Prostate gland (tissue), 2 donors: ENCODE measurements around the gene ACE2. TPM values are rescaled to one million over a fixed set of nuclear protein-coding genes. Genes with fewer than 3 reads are reported as not detected.

ENCODE experiments used
- DNase-seq: peaks from one replicate; pipeline ENCODE4 v3.0.0-alpha.2; 2019; ENCODE audit warnings: low spot score
- H3K27ac ChIP-seq, 2 donors: fragments of 200-600 bp; sonication (generic); 2 replicates each; pipeline ENCODE4 v1.5.1; 2017 to 2019
- H3K27me3 ChIP-seq: fragments of 200-600 bp; sonication (generic); replicated peaks from 2 replicates; pipeline ENCODE4 v1.5.1; 2019; ENCODE audit not compliant: insufficient read depth
- H3K36me3 ChIP-seq, 2 donors: fragments of 200-600 bp; sonication (generic); 1 replicate in 1 of 2; 2 replicates in 1 of 2; pipeline versions ENCODE4 v1.5.1 to v1.8.1; 2017 to 2019
- H3K4me1 ChIP-seq: fragments of 200-600 bp; sonication (generic); replicated peaks from 2 replicates; pipeline ENCODE4 v1.5.1; 2019
- H3K4me3 ChIP-seq, 2 donors: fragments of 200-600 bp; sonication (generic); 2 replicates each; pipeline ENCODE4 v1.5.1; 2017 to 2019
- H3K9me3 ChIP-seq: fragments of 200-600 bp; sonication (generic); 2 replicates; pipeline ENCODE4 v1.5.1; 2017
- CTCF ChIP-seq, 4 experiments: fragments of 200-600 bp in 2 of 4; fragments of 450-650 bp in 2 of 4; sonication (generic) in 2 of 4; IDR thresholded peaks; 1 replicate in 3 of 4; 2 replicates in 1 of 4; pipeline ENCODE4 v1.5.1; 2016 to 2019; ENCODE audit warnings: antibody characterized with exemption in 4 of 4, mild to moderate bottlenecking in 2 of 4, moderate library complexity in 2 of 4
- POLR2A ChIP-seq: fragments of 450-650 bp; IDR thresholded peaks from one replicate; pipeline ENCODE4 v1.6.1; 2016; ENCODE audit warnings: antibody characterized with exemption, mild to moderate bottlenecking
- POLR2AphosphoS5 ChIP-seq: sonication (generic); formaldehyde crosslinking; IDR thresholded peaks from one replicate; pipeline ENCODE4 v1.6.1; 2017; ENCODE audit warnings: antibody characterized with exemption
- WGBS: methylation state at CpG from one replicate; pipeline ENCODE4 v1.1.5; 2018; 5-methylcytosine and 5-hydroxymethylcytosine counted together
- intact Hi-C: fragments of 100-400 bp; cut with DNase I; formaldehyde crosslinking; loops from one replicate; pipeline ENCODE4 v1.14.2; 2022
- total RNA-seq, 2 donors: library from RNA; depleted of rRNA; stranded (reverse); fragments of >200 nt; gene quantifications; one replicate each; pipeline ENCODE4 v1.1.0, GENCODE V29; 2016

Gene ACE2
- total RNA-seq, 2 donors from 2014 or later = 0.14 to 74.6 TPM

- H3K4me3 ChIP-seq = no peak overlapping the region
- TF ChIP-seq CTCF (IDR thresholded peaks at IDR 0.05) (no peak), POLR2AphosphoS5 (no peak), POLR2A (no peak)
- no peaks in the 10 kb centered on the region for H3K4me1 ChIP-seq
- H3K27ac ChIP-seq = no peak overlapping the region
- intact Hi-C loops = no loop called here
- no peaks in the 10 kb centered on the region for H3K9me3 ChIP-seq
- DNase-seq = no peak
- H3K27me3 ChIP-seq = no peaks in the 10 kb centered on the region
- no peaks in the 10 kb centered on the region for H3K36me3 ChIP-seq
These were observed 77.7 kb downstream of the ACE2 start for GRCh38 chrX:15523088-15523487.

- Histone ChIP-seq H3K9me3 (no peaks in the 10 kb centered on the region), H3K36me3 (no peaks in the 10 kb centered on the region), H3K27ac (no peak overlapping the region), H3K4me1 (no peaks in the 10 kb centered on the region), H3K27me3 (no peaks in the 10 kb centered on the region), H3K4me3 (no peak overlapping the region)
- intact Hi-C loops = no loop called here
- TF ChIP-seq POLR2A = no peak
- no peak for TF ChIP-seq POLR2AphosphoS5
- no peak for TF ChIP-seq CTCF (IDR thresholded peaks at IDR 0.05)
- DNase-seq = no peak
- WGBS = 75% methylated on average over 3 of the region's 3 CpGs
These were observed 78.3 kb downstream of the ACE2 start for GRCh38 chrX:15522464-15522863.

GRCh38 chrX:15515931-15516330 is 84.8 kb downstream of the ACE2 start:
- H3K9me3 ChIP-seq = no peaks in the 10 kb centered on the region
- 22% methylated on average over 4 of the region's 6 CpGs for WGBS
- H3K4me1 ChIP-seq = no peaks in the 10 kb centered on the region
- TF ChIP-seq POLR2A = no peak
- TF ChIP-seq CTCF (IDR thresholded peaks at IDR 0.05) = no peak
- TF ChIP-seq POLR2AphosphoS5 = no peak
- H3K36me3 ChIP-seq = no peaks in the 10 kb centered on the region
- H3K4me3 ChIP-seq = no peak overlapping the region
- intact Hi-C loops = no loop called here
- no peaks in the 10 kb centered on the region for H3K27me3 ChIP-seq
- H3K27ac ChIP-seq = no peak overlapping the region
- DNase-seq = no peak

- Histone ChIP-seq H3K9me3 (no peaks in the 10 kb centered on the region), H3K27ac (no peak overlapping the region), H3K27me3 (no peaks in the 10 kb centered on the region), H3K4me3 (no peak overlapping the region), H3K36me3 (no peaks in the 10 kb centered on the region), H3K4me1 (no peaks in the 10 kb centered on the region)
- intact Hi-C loops = no loop called here
- TF ChIP-seq POLR2AphosphoS5 (no peak), CTCF (IDR thresholded peaks at IDR 0.05) (no peak), POLR2A (no peak)
- DNase-seq = no peak
- WGBS = 100% methylated on average over 1 of the region's 1 CpG
These were observed 86.5 kb downstream of the ACE2 start for GRCh38 chrX:15514279-15514678.

- Histone ChIP-seq H3K4me1 (no peaks in the 10 kb centered on the region), H3K36me3 (no peaks in the 10 kb centered on the region), H3K27ac (no peak overlapping the region), H3K4me3 (no peak overlapping the region), H3K27me3 (no peaks in the 10 kb centered on the region), H3K9me3 (no peaks in the 10 kb centered on the region)
- no peak for TF ChIP-seq POLR2AphosphoS5
- TF ChIP-seq POLR2A = no peak
- no peak for TF ChIP-seq CTCF (IDR thresholded peaks at IDR 0.05)
- no peak for DNase-seq
- intact Hi-C loops = no loop called here
- WGBS = 91% methylated on average over 4 of the region's 4 CpGs
These were observed 88.3 kb downstream of the ACE2 start for GRCh38 chrX:15512401-15512965.
